Neural cell (in vitro differentiated cells): Measurements from ENCODE around the gene WDR4. TPM values are rescaled to one million over a fixed set of nuclear protein-coding genes. Genes with fewer than 3 reads are reported as not detected.

Experiments used
- H2AFZ ChIP-seq: fragments of 200-600, 300-800 bp; sonication (generic), shearing (Covaris generic); 2 replicates; pipeline ENCODE4 v1.6.0; 2014; ENCODE audit warnings: low read depth, mild to moderate bottlenecking, antibody characterized with exemption, low read length, moderate library complexity
- H3F3A ChIP-seq: fragments of 200-600 bp; shearing (Covaris generic); 2 replicates; pipeline ENCODE4 v1.6.1; 2016; ENCODE audit warnings: mild to moderate bottlenecking, moderate library complexity, mixed read lengths, antibody characterized with exemption, low read length; ENCODE audit not compliant: insufficient read depth, poor library complexity, severe bottlenecking
- H3K27ac ChIP-seq: fragments of 200-600, 300-800 bp; sonication (generic), shearing (Covaris generic); 2 replicates; pipeline ENCODE4 v1.5.1; 2014; ENCODE audit warnings: mild to moderate bottlenecking, low read length, moderate library complexity
- H3K27me3 ChIP-seq: fragments of 300-800, 200-600 bp; sonication (generic), shearing (Covaris generic); 2 replicates; pipeline ENCODE4 v1.6.0; 2014; ENCODE audit warnings: mild to moderate bottlenecking, low read depth, low read length, moderate library complexity; ENCODE audit not compliant: insufficient read depth
- H3K36me3 ChIP-seq: fragments of 300-800, 200-600 bp; sonication (generic), shearing (Covaris generic); 2 replicates; pipeline ENCODE4 v1.5.1; 2014; ENCODE audit warnings: mild to moderate bottlenecking, antibody characterized with exemption, low read length, moderate library complexity; ENCODE audit not compliant: insufficient read depth
- H3K4me2 ChIP-seq: fragments of 300-800, 200-600 bp; sonication (generic), shearing (Covaris generic); 2 replicates; pipeline ENCODE4 v1.6.0; 2014; ENCODE audit warnings: mild to moderate bottlenecking, low read length
- H3K4me3 ChIP-seq: fragments of 300-800, 200-600 bp; sonication (generic), shearing (Covaris generic); 2 replicates; pipeline ENCODE4 v1.5.1; 2014; ENCODE audit warnings: mild to moderate bottlenecking, low read length, moderate library complexity
- H3K79me2 ChIP-seq: fragments of 200-600 bp; shearing (Covaris generic); replicated peaks from 2 replicates; pipeline ENCODE4 v1.6.0; 2014; ENCODE audit warnings: mild to moderate bottlenecking, low read length, moderate library complexity; ENCODE audit not compliant: insufficient read depth
- H3K9ac ChIP-seq: fragments of 300-800, 200-600 bp; sonication (generic), shearing (Covaris generic); 2 replicates; pipeline ENCODE4 v1.6.1; 2016; ENCODE audit warnings: mild to moderate bottlenecking, low read length, mixed read lengths
- H3K9me2 ChIP-seq: fragments of 200-600 bp; shearing (Covaris generic); 2 replicates; pipeline ENCODE4 v1.6.1; 2016; ENCODE audit warnings: mild to moderate bottlenecking, low read length, mixed read lengths; ENCODE audit not compliant: insufficient read depth
- H3K9me3 ChIP-seq: fragments of 200-600, 300-800 bp; sonication (generic), shearing (Covaris generic); 2 replicates; pipeline ENCODE4 v1.6.1; 2016; ENCODE audit warnings: mild to moderate bottlenecking, mixed run types, low read length, moderate library complexity, mixed read lengths
- H4K20me1 ChIP-seq: fragments of 200-600 bp; shearing (Covaris generic); 2 replicates; pipeline ENCODE4 v1.6.1; 2016; ENCODE audit warnings: mild to moderate bottlenecking, mixed run types; ENCODE audit not compliant: insufficient read depth
- EP300 ChIP-seq: fragments of 450-650 bp; conservative IDR thresholded peaks from 2 replicates; pipeline ENCODE4 v1.6.1; 2014; ENCODE audit warnings: antibody characterized with exemption, mild to moderate bottlenecking, moderate library complexity; ENCODE audit not compliant: poor library complexity, severe bottlenecking
- EZH2 ChIP-seq: fragments of 200-600, 300-800 bp; shearing (Covaris generic), sonication (generic); IDR thresholded peaks from 2 replicates; pipeline ENCODE4 v1.6.1; 2014; ENCODE audit warnings: antibody characterized with exemption, low read length, borderline replicate concordance, mild to moderate bottlenecking; ENCODE audit not compliant: insufficient read depth, poor library complexity, severe bottlenecking
- MXI1 ChIP-seq: fragments of 450-650 bp; conservative IDR thresholded peaks from 2 replicates; pipeline ENCODE4 v1.6.1; 2014; ENCODE audit warnings: antibody characterized with exemption, mild to moderate bottlenecking; ENCODE audit not compliant: poor library complexity, severe bottlenecking
- POLR2AphosphoS5 ChIP-seq: IDR thresholded peaks from 2 replicates; pipeline ENCODE4 v1.6.1; 2012
- RAD21 ChIP-seq: fragments of 450-650 bp; conservative IDR thresholded peaks from 2 replicates; pipeline ENCODE4 v1.6.1; 2014; ENCODE audit warnings: antibody characterized with exemption, mild to moderate bottlenecking, moderate library complexity
- SMC3 ChIP-seq: fragments of 450-650 bp; conservative IDR thresholded peaks from 2 replicates; pipeline ENCODE4 v1.6.1; 2014; ENCODE audit warnings: antibody characterized with exemption, mild to moderate bottlenecking, moderate library complexity; ENCODE audit not compliant: poor library complexity
- TAF1 ChIP-seq: IDR thresholded peaks from 2 replicates; pipeline ENCODE4 v1.6.1; 2012; ENCODE audit warnings: low read depth
- polyA plus RNA-seq: library from polyadenylated mRNA; depleted of rRNA; stranded (reverse); fragments of >200 nt; gene quantifications from 2 replicates; pipeline ENCODE4 v1.2.3, GENCODE V29; 2014
- TF ChIP-seq, protein P1 (sequence below): IDR thresholded peaks from 2 replicates; pipeline ENCODE4 v1.6.1; 2012; ENCODE audit warnings: borderline replicate concordance
- TF ChIP-seq, protein P2 (sequence below): fragments of 450-650 bp; IDR thresholded peaks from 2 replicates; pipeline ENCODE4 v1.5.1; 2014; ENCODE audit warnings: antibody characterized with exemption, mild to moderate bottlenecking, moderate library complexity; ENCODE audit not compliant: poor library complexity, severe bottlenecking

Gene WDR4
- polyA plus RNA-seq, 1 donor from 2014 or later, result 9.2 TPM

DNA sequence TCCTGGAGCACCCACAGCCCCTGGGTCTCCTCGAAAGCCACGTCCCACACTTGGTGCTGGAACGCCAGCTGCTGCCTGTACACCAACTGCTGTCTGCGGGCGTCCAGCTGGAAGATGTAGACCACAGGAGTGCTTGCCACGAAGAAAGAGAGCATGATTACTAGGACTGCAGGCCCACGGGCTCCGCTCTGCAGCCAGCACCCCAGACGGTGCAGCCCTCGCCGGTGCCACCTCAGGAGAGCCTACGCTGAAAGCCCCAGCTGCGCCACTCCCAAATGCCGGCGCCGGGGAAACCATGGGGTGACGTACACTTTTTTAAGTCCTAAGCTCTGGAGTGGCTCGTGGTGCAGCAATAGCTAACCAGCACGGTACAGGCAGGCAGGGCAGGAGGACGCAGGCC is 25.7 kb downstream of the WDR4 start:
- no peaks in the 10 kb centered on the region for H3K27me3 ChIP-seq
- no peaks in the 10 kb centered on the region for H3K9me3 ChIP-seq
- H3K27ac ChIP-seq, result no peak overlapping the region
- no peak overlapping the region for H2AFZ ChIP-seq
- H4K20me1 ChIP-seq, result no peaks in the 10 kb centered on the region
- H3K9me2 ChIP-seq, result no peaks in the 10 kb centered on the region
- H3K79me2 ChIP-seq, result no peaks in the 10 kb centered on the region
- TF ChIP-seq TAF1 (no peak), SMC3 (no peak), POLR2AphosphoS5 (no peak), EZH2 (no peak), MXI1 (no peak), EP300 (no peak), RAD21 (no peak)
- TF ChIP-seq, protein P1, sequence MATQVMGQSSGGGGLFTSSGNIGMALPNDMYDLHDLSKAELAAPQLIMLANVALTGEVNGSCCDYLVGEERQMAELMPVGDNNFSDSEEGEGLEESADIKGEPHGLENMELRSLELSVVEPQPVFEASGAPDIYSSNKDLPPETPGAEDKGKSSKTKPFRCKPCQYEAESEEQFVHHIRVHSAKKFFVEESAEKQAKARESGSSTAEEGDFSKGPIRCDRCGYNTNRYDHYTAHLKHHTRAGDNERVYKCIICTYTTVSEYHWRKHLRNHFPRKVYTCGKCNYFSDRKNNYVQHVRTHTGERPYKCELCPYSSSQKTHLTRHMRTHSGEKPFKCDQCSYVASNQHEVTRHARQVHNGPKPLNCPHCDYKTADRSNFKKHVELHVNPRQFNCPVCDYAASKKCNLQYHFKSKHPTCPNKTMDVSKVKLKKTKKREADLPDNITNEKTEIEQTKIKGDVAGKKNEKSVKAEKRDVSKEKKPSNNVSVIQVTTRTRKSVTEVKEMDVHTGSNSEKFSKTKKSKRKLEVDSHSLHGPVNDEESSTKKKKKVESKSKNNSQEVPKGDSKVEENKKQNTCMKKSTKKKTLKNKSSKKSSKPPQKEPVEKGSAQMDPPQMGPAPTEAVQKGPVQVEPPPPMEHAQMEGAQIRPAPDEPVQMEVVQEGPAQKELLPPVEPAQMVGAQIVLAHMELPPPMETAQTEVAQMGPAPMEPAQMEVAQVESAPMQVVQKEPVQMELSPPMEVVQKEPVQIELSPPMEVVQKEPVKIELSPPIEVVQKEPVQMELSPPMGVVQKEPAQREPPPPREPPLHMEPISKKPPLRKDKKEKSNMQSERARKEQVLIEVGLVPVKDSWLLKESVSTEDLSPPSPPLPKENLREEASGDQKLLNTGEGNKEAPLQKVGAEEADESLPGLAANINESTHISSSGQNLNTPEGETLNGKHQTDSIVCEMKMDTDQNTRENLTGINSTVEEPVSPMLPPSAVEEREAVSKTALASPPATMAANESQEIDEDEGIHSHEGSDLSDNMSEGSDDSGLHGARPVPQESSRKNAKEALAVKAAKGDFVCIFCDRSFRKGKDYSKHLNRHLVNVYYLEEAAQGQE, result no peak
- TF ChIP-seq, protein P2, sequence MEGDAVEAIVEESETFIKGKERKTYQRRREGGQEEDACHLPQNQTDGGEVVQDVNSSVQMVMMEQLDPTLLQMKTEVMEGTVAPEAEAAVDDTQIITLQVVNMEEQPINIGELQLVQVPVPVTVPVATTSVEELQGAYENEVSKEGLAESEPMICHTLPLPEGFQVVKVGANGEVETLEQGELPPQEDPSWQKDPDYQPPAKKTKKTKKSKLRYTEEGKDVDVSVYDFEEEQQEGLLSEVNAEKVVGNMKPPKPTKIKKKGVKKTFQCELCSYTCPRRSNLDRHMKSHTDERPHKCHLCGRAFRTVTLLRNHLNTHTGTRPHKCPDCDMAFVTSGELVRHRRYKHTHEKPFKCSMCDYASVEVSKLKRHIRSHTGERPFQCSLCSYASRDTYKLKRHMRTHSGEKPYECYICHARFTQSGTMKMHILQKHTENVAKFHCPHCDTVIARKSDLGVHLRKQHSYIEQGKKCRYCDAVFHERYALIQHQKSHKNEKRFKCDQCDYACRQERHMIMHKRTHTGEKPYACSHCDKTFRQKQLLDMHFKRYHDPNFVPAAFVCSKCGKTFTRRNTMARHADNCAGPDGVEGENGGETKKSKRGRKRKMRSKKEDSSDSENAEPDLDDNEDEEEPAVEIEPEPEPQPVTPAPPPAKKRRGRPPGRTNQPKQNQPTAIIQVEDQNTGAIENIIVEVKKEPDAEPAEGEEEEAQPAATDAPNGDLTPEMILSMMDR, result no peak
- H3K4me3 ChIP-seq, result no peak overlapping the region
- H3K36me3 ChIP-seq, result peaks cover 8% of the 10 kb centered on the region
- H3K4me2 ChIP-seq, result no peak overlapping the region
- no peak overlapping the region for H3K9ac ChIP-seq
- no peaks in the 10 kb centered on the region for H3F3A ChIP-seq

DNA sequence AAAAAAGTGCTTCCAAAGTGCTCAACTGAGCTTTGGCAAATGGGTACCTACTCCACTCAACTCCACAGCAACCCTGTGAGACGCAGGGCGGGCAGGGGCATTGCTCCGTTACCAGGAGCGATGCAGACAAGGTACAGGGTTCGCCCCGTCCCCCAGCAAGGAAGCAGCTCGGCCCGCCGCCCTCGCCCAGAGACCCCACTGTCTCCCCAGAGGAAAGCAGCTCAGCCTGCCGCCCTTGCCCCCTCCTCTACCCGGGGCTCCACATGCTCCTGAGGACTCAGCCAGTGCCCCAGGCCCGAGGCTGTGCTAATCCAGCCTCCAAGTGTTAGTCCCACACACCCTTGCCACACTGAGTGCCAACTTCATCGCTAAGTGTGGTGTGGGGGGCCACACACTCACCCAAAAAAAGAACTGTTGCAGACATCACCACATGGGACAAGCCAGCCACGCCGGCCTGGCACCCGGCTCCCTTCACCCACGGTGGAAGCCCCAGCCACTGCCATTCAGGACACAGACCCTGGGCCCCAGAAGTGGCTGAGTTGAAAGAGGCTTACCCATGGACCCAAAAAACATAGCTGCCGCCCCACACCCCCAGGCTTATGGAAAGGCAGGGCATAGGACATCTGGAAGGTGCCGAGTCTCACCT is 26.3 kb downstream of the WDR4 start:
- no peak overlapping the region for H3K4me3 ChIP-seq
- peaks cover 8% of the 10 kb centered on the region for H3K36me3 ChIP-seq
- H3K27me3 ChIP-seq, result no peaks in the 10 kb centered on the region
- H3K79me2 ChIP-seq, result no peaks in the 10 kb centered on the region
- H3K27ac ChIP-seq, result no peak overlapping the region
- H3K4me2 ChIP-seq, result no peak overlapping the region
- TF ChIP-seq TAF1 (no peak), EZH2 (no peak), MXI1 (no peak), RAD21 (no peak), POLR2AphosphoS5 (no peak)
- TF ChIP-seq, protein P2, result no peak
- TF ChIP-seq, protein P1, result no peak
- no peaks in the 10 kb centered on the region for H3K9me2 ChIP-seq
- H3K9ac ChIP-seq, result no peak overlapping the region
- H4K20me1 ChIP-seq, result no peaks in the 10 kb centered on the region
- H3F3A ChIP-seq, result no peaks in the 10 kb centered on the region
- H2AFZ ChIP-seq, result no peak overlapping the region
- H3K9me3 ChIP-seq, result no peaks in the 10 kb centered on the region
